K562 (cell line): Measurements from ENCODE around the gene CNNM4. TPM values are rescaled to one million over a fixed set of nuclear protein-coding genes. Genes with fewer than 3 reads are reported as not detected.

Experiments used
- ATAC-seq: fragments of 200-7000 bp; cut with Tn5 transposase; 3 replicates; pipeline ENCODE4 v1.9.1; 2020; ENCODE audit warnings: moderate library complexity
- BruUV-seq: library from RNA; stranded (reverse); fragments of 400-500 nt; replicated peaks from 2 replicates; lab custom pipeline; 2021; lab: Mats Ljungman, UMichigan
- CTCF ChIA-PET: fragments of 300-600 bp; formaldehyde crosslinking; extraction: SDS; loops from one replicate; lab custom pipeline; 2021; ENCODE audit warnings: low intra/inter-chr PET ratio; lab: Yijun Ruan, JAX
- POLR2A ChIA-PET: fragments of 300-600, 350-650 bp; sonication (Branson Sonifier 250); formaldehyde crosslinking; extraction: SDS; loops from one replicate; lab custom pipeline; 2021; ENCODE audit warnings: antibody characterized with exemption, inconsistent platforms; lab: Yijun Ruan, JAX
- DNase-seq, 4 experiments: peaks; one replicate each; pipeline versions ENCODE4 v3.0.0 to v3.0.0-alpha.2; 2011 to 2018; ENCODE audit warnings: low spot score in 3 of 4, mixed read lengths in 3 of 4; ENCODE audit errors: extremely low read depth in 1 of 4
- FAIRE-seq: peaks from 2 replicates; lab custom pipeline; 2011; peaks lifted over from hg19 to GRCh38; lab: Jason Lieb, UNC
- H2AFZ ChIP-seq: 2 replicates; pipeline ENCODE4 v1.6.0; 2011; ENCODE audit warnings: low read depth, low read length, control low read depth, inconsistent platforms
- H3K27ac ChIP-seq: fragments of 200-600 bp; 3 replicates; pipeline ENCODE4 v1.8.0; 2011; ENCODE audit warnings: low read depth, mild to moderate bottlenecking, control low read depth, inconsistent platforms, low read length, moderate library complexity, mixed read lengths; ENCODE audit errors: extremely low read depth
- H3K27me3 ChIP-seq, 2 experiments: fragments of 300-600 bp in 1 of 2; 2 replicates in 1 of 2; 3 replicates in 1 of 2; pipeline versions ENCODE4 v1.6.0 to v1.8.0; 2011; ENCODE audit warnings: inconsistent platforms in 2 of 2, low read length in 2 of 2, mild to moderate bottlenecking in 1 of 2, mixed read lengths in 1 of 2, moderate library complexity in 1 of 2; ENCODE audit not compliant: control insufficient read depth in 2 of 2, insufficient read depth in 2 of 2
- H3K36me3 ChIP-seq: fragments of 300-600 bp; 3 replicates; pipeline ENCODE4 v1.8.0; 2011; ENCODE audit warnings: mild to moderate bottlenecking, low read length, inconsistent platforms; ENCODE audit not compliant: control insufficient read depth, insufficient read depth
- H3K4me1 ChIP-seq, 2 experiments: fragments of 200-600 bp in 1 of 2; replicated peaks in 1 of 2; 2 replicates in 1 of 2; 3 replicates in 1 of 2; pipeline versions ENCODE4 v1.5.1 to v1.8.0; 2011; ENCODE audit warnings: inconsistent platforms in 2 of 2, low read length in 2 of 2, mild to moderate bottlenecking in 1 of 2, mixed read lengths in 1 of 2, moderate library complexity in 1 of 2; ENCODE audit not compliant: control insufficient read depth in 2 of 2, insufficient read depth in 2 of 2
- H3K4me2 ChIP-seq: 2 replicates; pipeline ENCODE4 v1.6.1; 2011; ENCODE audit warnings: low read length, control low read depth, inconsistent platforms, mixed read lengths; ENCODE audit not compliant: insufficient read depth
- H3K4me3 ChIP-seq: fragments of 200-600 bp; sonication (generic), shearing (Covaris generic); 2 replicates; pipeline ENCODE4 v1.5.1; 2016; ENCODE audit warnings: control low read depth, inconsistent platforms
- H3K79me2 ChIP-seq: fragments of 200-600 bp; 3 replicates; pipeline ENCODE4 v1.8.0; 2011; ENCODE audit warnings: low read length, inconsistent platforms; ENCODE audit not compliant: control insufficient read depth, insufficient read depth
- H3K9ac ChIP-seq, 2 experiments: 2 replicates each; pipeline versions ENCODE4 v1.6.0 to v1.6.1; 2011; ENCODE audit warnings: low read depth in 2 of 2, low read length in 2 of 2, control low read depth in 1 of 2, inconsistent platforms in 1 of 2, mild to moderate bottlenecking in 1 of 2, mixed read lengths in 1 of 2; ENCODE audit not compliant: insufficient read depth in 1 of 2
- H3K9me1 ChIP-seq: one replicate; pipeline ENCODE4 v1.6.0; 2011; ENCODE audit warnings: inconsistent platforms, mild to moderate bottlenecking, low read length, moderate library complexity; ENCODE audit not compliant: control insufficient read depth, insufficient read depth
- H3K9me3 ChIP-seq: replicated peaks from 2 replicates; pipeline ENCODE4 v1.5.1; 2011; ENCODE audit warnings: low read depth, low read length, inconsistent platforms; ENCODE audit not compliant: control insufficient read depth, insufficient read depth
- H4K20me1 ChIP-seq: replicated peaks from 2 replicates; pipeline ENCODE4 v1.6.1; 2011; ENCODE audit warnings: low read length, inconsistent platforms, mixed read lengths; ENCODE audit not compliant: control insufficient read depth, insufficient read depth
- ATF7 ChIP-seq: fragments of 450-650 bp; IDR thresholded peaks from 2 replicates; pipeline ENCODE4 v1.7.1; 2014; ENCODE audit warnings: mild to moderate bottlenecking, moderate library complexity
- BCL6 ChIP-seq: fragments of 250-450 bp; sonication (Bioruptor Pico); IDR thresholded peaks from 2 replicates; pipeline ENCODE4 v1.4.0; 2020
- CEBPG ChIP-seq, 3 experiments: fragments of 200-800 bp in 1 of 3; sonication (Bioruptor generic) in 1 of 3; sonication (generic) in 1 of 3; formaldehyde crosslinking in 1 of 3; IDR thresholded peaks in 2 of 3; conservative IDR thresholded peaks in 1 of 3; 2 replicates each; pipeline versions ENCODE4 v1.6.1 to v1.8.0; 2016 to 2022; ENCODE audit warnings: missing compliant biosample characterization in 2 of 3, missing genetic modification characterization in 2 of 3, mild to moderate bottlenecking in 1 of 3, missing genetic modification reagents in 1 of 3
- EP300 ChIP-seq: IDR thresholded peaks from 2 replicates; pipeline ENCODE4 v1.6.1; 2012; ENCODE audit warnings: low read length, improper control_type of control experiment
- FOXJ3 ChIP-seq: sonication (generic); formaldehyde crosslinking; IDR thresholded peaks from 2 replicates; pipeline ENCODE4 v1.4.0; 2020; ENCODE audit warnings: mild to moderate bottlenecking, missing genetic modification reagents
- HDAC1 ChIP-seq, 2 experiments: fragments of 450-650 bp; IDR thresholded peaks; 2 replicates each; pipeline ENCODE4 v1.6.1; 2016 to 2017; ENCODE audit warnings: inconsistent platforms in 1 of 2, mild to moderate bottlenecking in 1 of 2, moderate library complexity in 1 of 2
- HES1 ChIP-seq: fragments of 450-650 bp; IDR thresholded peaks from 2 replicates; pipeline ENCODE4 v1.6.1; 2016; ENCODE audit warnings: low read depth, mild to moderate bottlenecking, moderate library complexity
- RNF2 ChIP-seq: sonication (generic); IDR thresholded peaks from 2 replicates; pipeline ENCODE4 v1.6.1; 2016
- STAT5A ChIP-seq: IDR thresholded peaks from 2 replicates; pipeline ENCODE4 v1.6.1; 2012; ENCODE audit warnings: low read length, inconsistent platforms, borderline replicate concordance
- TAF7 ChIP-seq: fragments of 450-650 bp; IDR thresholded peaks from 2 replicates; pipeline ENCODE4 v1.6.1; 2016; ENCODE audit warnings: missing genetic modification characterization, missing compliant biosample characterization
- XRCC5 ChIP-seq: fragments of 200-400 bp; formaldehyde crosslinking; IDR thresholded peaks from 2 replicates; pipeline ENCODE4 v1.6.1; 2017; ENCODE audit warnings: low read depth, mild to moderate bottlenecking, low read length
- ZFPM2 ChIP-seq: fragments of 250-450 bp; sonication (Bioruptor Pico); IDR thresholded peaks from 2 replicates; pipeline ENCODE4 v1.5.1; 2022; ENCODE audit warnings: mild to moderate bottlenecking
- ZNF121 ChIP-seq: sonication (generic); formaldehyde crosslinking; conservative IDR thresholded peaks from 2 replicates; pipeline ENCODE4 v1.8.0; 2022; ENCODE audit warnings: missing genetic modification reagents
- ZNF134 ChIP-seq: fragments of 250-450 bp; sonication (Bioruptor Pico); conservative IDR thresholded peaks from 2 replicates; pipeline ENCODE4 v1.4.0; 2020
- ZNF398 ChIP-seq: fragments of 250-450 bp; sonication (Bioruptor Pico); IDR thresholded peaks from 2 replicates; pipeline ENCODE4 v1.8.0; 2021; ENCODE audit warnings: moderate library complexity, mild to moderate bottlenecking, inconsistent platforms
- WGBS: fragments of 100-300 bp; shearing (Covaris generic); methylation state at CpG from one replicate; pipeline ENCODE4 v1.1.6; 2016; ENCODE audit warnings: low coverage, mixed read lengths; ENCODE audit not compliant: insufficient coverage; ENCODE audit errors: missing lambda C conversion rate; 5-methylcytosine and 5-hydroxymethylcytosine counted together
- in situ Hi-C: fragments of 300-500 bp; cut with MboI; formaldehyde crosslinking; loops from 4 replicates; pipeline ENCODE4 v1.15.0; 2018; ENCODE audit warnings: inconsistent platforms, mixed read lengths
- intact Hi-C: fragments of 100-400 bp; cut with micrococcal nuclease; formaldehyde crosslinking; loops from 2 replicates; pipeline ENCODE4 v1.14.2; 2022
- polyA plus RNA-seq, 8 experiments: library from polyadenylated mRNA; depleted of rRNA in 4 of 8; stranded (reverse) in 5 of 8; unstranded in 3 of 8; fragments of >200 nt; fragmentation: Nextera tagmentation in 2 of 8; fragmentation: Illumina TruSeq in 1 of 8; extraction: Ambion mirVana in 2 of 8; extraction: Trizol in 1 of 8; gene quantifications; 2 replicates each; pipeline versions ENCODE4 v1.2.1 to v1.2.3, GENCODE V29; 2011 to 2014; ENCODE audit warnings: inconsistent platforms in 1 of 8, missing spikeins in 1 of 8
- total RNA-seq, 7 experiments: library from RNA; depleted of rRNA in 6 of 7; stranded (reverse); fragments of >200 nt in 6 of 7; fragmentation: Illumina TruSeq in 2 of 7; extraction: Trizol in 2 of 7; gene quantifications; 2 replicates each; pipeline versions ENCODE4 v1.2.1 to v1.2.3, GENCODE V29; 2011 to 2021; ENCODE audit warnings: low replicate concordance in 1 of 7
- TF ChIP-seq, protein P1 (sequence below): sonication (generic); formaldehyde crosslinking; IDR thresholded peaks from 2 replicates; pipeline ENCODE4 v1.9.0; 2022; ENCODE audit warnings: mild to moderate bottlenecking, missing genetic modification reagents
- TF ChIP-seq, protein P2 (sequence below): fragments of 250-450 bp; sonication (Bioruptor Pico); IDR thresholded peaks from 2 replicates; pipeline ENCODE4 v1.4.0; 2020; ENCODE audit warnings: mild to moderate bottlenecking, moderate library complexity

The CNNM4 gene
- total and polyA plus RNA-seq, 9 of the 15 experiments (the other 6 are each of a cell fraction or from before 2014, with no cell fraction given): 0.96 to 6.3 (median 2.8) TPM

DNA sequence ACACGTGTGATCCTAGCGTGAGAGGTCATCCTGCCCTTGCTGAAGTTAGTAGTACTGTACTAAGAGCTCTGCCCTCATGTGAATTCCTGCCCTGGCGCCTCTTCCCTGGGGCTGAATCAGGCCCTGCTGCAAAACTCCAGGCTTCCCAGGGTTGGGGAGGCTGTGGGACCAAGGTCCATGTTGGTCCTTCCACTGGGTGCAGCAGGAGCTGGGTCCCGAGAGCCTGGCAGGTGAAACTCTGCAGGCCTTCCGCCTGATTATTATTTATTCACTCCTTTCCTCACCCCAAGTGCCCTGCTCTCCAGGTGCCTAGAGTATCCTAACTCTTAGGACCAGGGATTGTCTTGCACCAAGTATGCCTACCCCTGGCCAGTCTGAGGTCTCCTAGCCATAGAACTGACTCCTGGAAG lies 50.1 kb downstream of the CNNM4 start:
- Histone ChIP-seq H3K36me3 (no peaks in the 10 kb centered on the region), H3K79me2 (no peaks in the 10 kb centered on the region), H3K4me1 (peaks cover 13 to 25% of the 10 kb centered on the region in 2 experiments; a peak in 4 of 5 replicates), H3K27me3 (no peaks in the 10 kb centered on the region), H3K4me3 (no peak overlapping the region), H3K4me2 (no peak overlapping the region), H3K27ac (no peak overlapping the region), H3K9ac (0 out of 4 replicates have a peak overlapping the region, but pooled peaks of 1 of the 2 experiments have one; percentile 23), H2AFZ (no peak overlapping the region), H3K9me1 (peaks cover 5% of the 10 kb centered on the region), H3K9me3 (no peaks in the 10 kb centered on the region), H4K20me1 (0 out of 2 replicates have a peak, but pooled peaks cover 5% of the 10 kb centered on the region)
- in situ Hi-C loops: no loop called here
- 79% methylated on average over 5 of the region's 5 CpGs for WGBS
- DNase-seq (no peak), ATAC-seq (no peak), FAIRE-seq (no peak)
- ChIA-PET CTCF (no interaction called here), POLR2A (interaction anchor here (0.6 to 2.2 kb wide), 2 partner anchors 7 to 10 kb away, joined by 3 to 8 read pairs; no protein-coding TSS in a partner anchor)
- BruUV-seq: no TSS peak
- intact Hi-C loops: no loop called here
- no peak for TF ChIP-seq ZNF121 (CRISPR knock-in tag)
- no peak for TF ChIP-seq CEBPG (CRISPR knock-in tag; IDR thresholded peaks at IDR 0.05)
- no peak for TF ChIP-seq CEBPG (tag; conservative IDR thresholded peaks at IDR 0.05 in 1 of 2, IDR thresholded peaks at IDR 0.05 in 1 of 2)
- no peak for TF ChIP-seq BCL6 (CRISPR knock-in tag)
- TF ChIP-seq EP300: no peak
- TF ChIP-seq HES1: no peak
- TF ChIP-seq FOXJ3 (CRISPR knock-in tag): no peak
- no peak for TF ChIP-seq ZNF398
- TF ChIP-seq, protein P1, sequence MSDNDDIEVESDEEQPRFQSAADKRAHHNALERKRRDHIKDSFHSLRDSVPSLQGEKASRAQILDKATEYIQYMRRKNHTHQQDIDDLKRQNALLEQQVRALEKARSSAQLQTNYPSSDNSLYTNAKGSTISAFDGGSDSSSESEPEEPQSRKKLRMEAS (CRISPR knock-in tag): no peak
- TF ChIP-seq ATF7: no peak
- no peak for TF ChIP-seq STAT5A
- no peak for TF ChIP-seq ZFPM2 (CRISPR knock-in tag)
- TF ChIP-seq, protein P2, sequence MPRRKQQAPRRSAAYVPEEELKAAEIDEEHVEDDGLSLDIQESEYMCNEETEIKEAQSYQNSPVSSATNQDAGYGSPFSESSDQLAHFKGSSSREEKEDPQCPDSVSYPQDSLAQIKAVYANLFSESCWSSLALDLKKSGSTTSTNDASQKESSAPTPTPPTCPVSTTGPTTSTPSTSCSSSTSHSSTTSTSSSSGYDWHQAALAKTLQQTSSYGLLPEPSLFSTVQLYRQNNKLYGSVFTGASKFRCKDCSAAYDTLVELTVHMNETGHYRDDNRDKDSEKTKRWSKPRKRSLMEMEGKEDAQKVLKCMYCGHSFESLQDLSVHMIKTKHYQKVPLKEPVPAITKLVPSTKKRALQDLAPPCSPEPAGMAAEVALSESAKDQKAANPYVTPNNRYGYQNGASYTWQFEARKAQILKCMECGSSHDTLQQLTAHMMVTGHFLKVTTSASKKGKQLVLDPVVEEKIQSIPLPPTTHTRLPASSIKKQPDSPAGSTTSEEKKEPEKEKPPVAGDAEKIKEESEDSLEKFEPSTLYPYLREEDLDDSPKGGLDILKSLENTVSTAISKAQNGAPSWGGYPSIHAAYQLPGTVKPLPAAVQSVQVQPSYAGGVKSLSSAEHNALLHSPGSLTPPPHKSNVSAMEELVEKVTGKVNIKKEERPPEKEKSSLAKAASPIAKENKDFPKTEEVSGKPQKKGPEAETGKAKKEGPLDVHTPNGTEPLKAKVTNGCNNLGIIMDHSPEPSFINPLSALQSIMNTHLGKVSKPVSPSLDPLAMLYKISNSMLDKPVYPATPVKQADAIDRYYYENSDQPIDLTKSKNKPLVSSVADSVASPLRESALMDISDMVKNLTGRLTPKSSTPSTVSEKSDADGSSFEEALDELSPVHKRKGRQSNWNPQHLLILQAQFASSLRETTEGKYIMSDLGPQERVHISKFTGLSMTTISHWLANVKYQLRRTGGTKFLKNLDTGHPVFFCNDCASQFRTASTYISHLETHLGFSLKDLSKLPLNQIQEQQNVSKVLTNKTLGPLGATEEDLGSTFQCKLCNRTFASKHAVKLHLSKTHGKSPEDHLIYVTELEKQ (CRISPR knock-in tag): no peak
- no peak for TF ChIP-seq TAF7 (tag)
- TF ChIP-seq RNF2: no peak
- no peak for TF ChIP-seq XRCC5
- TF ChIP-seq ZNF134 (CRISPR knock-in tag): no peak
- TF ChIP-seq HDAC1 (IDR thresholded peaks at IDR 0.05): no peak
